ENCODE results near the gene STT3A. TPM values are rescaled to one million over a fixed set of nuclear protein-coding genes. Genes with fewer than 3 reads are reported as not detected.
A peak's percentile ranks its signal among the peaks of the same experiment; 100 is the strongest.

The STT3A gene
- 119 TPM for polyA plus RNA-seq (2013, experiment 1 of 2)
- 120 TPM for polyA plus RNA-seq (2013, experiment 2 of 2)

DNA sequence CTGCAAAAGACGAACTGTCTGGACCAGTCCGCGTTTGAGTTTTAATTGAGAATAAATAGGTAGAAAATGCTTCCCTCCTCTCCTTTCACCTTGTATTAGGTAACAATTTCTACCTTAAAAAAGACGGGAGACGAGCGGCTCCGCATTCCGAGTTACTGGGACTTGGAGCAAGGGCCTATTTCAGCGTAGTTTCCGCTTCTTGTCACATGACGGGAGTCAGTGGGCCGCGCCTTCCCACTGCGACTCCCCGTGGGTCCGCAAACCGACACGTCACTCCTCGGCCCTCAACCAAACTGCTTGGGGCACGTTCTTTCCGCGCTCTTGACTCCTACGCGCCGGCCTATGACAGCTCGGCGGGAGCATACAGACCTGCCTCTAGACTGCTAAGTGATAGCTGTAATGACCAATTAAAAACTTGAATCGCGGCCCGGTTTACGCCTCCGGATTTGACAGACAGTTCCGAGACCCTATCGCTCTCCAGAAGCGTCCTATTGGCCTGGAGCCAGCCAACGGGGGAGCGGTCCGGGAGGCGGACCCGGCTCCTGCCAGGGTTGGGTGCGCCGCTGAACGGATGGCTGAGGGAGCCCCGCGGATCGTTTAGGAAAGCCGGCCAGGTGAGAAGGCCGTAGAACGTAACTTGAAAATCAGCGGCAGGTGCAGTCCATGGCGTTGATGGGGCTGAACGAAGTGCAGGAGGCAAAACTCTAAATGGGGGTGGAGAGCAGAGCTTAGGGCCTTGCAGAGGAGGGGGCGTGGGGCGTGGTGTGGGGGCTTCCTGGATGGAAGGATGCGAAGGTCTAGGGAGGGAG, at the start of gene STT3A:
Gene STT3A (plus strand): TSS at position 548 of the 809 bp plus-strand sequence. CDS start 3,064 bp downstream, outside the sequence.
- H3K9me3 ChIP-seq (ENCODE audit: insufficient read depth, low read depth, low read length): no peaks in the 10 kb centered on the region
- H3K4me1 ChIP-seq (ENCODE audit: insufficient read depth, low read length): peaks cover 5% of the 10 kb centered on the region; the same call in 1 of the 2 replicates
- H3K4me3 ChIP-seq (ENCODE audit: low read length): peak within 1 kb of the TSS; percentile 70
- no peaks in the 10 kb centered on the region for H3K27me3 ChIP-seq (ENCODE audit: insufficient read depth, low read length)
- under 1% methylated on average over 53 of the region's 55 CpGs for WGBS
- H3K9ac ChIP-seq (ENCODE audit: low read depth, low read length): peak within 1 kb of the TSS; percentile 82
- peak within 1 kb of the TSS; percentile 83 for H3K27ac ChIP-seq (ENCODE audit: low read depth, low read length)
- peaks cover 20% of the 10 kb centered on the region for H3K36me3 ChIP-seq (ENCODE audit: insufficient read depth, low read length)

GRCh38 chr11:125550780-125551179, 41.9 kb upstream of the STT3A start:
- Histone ChIP-seq H3K9ac (ENCODE audit: low read depth, low read length) (no peak overlapping the region), H3K9me3 (ENCODE audit: insufficient read depth, low read depth, low read length) (peaks cover 52% of the 10 kb centered on the region), H3K27ac (ENCODE audit: low read depth, low read length) (no peak overlapping the region), H3K4me3 (ENCODE audit: low read length) (no peak overlapping the region), H3K27me3 (ENCODE audit: insufficient read depth, low read length) (no peaks in the 10 kb centered on the region), H3K4me1 (ENCODE audit: insufficient read depth, low read length) (no peaks in the 10 kb centered on the region), H3K36me3 (ENCODE audit: insufficient read depth, low read length) (no peaks in the 10 kb centered on the region)
- WGBS: 100% methylated on average over 1 of the region's 1 CpG

- no peaks in the 10 kb centered on the region for H3K27me3 ChIP-seq (ENCODE audit: insufficient read depth, low read length)
- no peak overlapping the region for H3K9ac ChIP-seq (ENCODE audit: low read depth, low read length)
- peaks cover 47% of the 10 kb centered on the region for H3K9me3 ChIP-seq (ENCODE audit: insufficient read depth, low read depth, low read length)
- no peaks in the 10 kb centered on the region for H3K36me3 ChIP-seq (ENCODE audit: insufficient read depth, low read length)
- H3K4me3 ChIP-seq (ENCODE audit: low read length): no peak overlapping the region
- H3K27ac ChIP-seq (ENCODE audit: low read depth, low read length): no peak overlapping the region
- H3K4me1 ChIP-seq (ENCODE audit: insufficient read depth, low read length): no peaks in the 10 kb centered on the region
- WGBS: 64% methylated on average over 1 of the region's 1 CpG
These were observed 40.8 kb upstream of the STT3A start for GRCh38 chr11:125551835-125552342.

DNA sequence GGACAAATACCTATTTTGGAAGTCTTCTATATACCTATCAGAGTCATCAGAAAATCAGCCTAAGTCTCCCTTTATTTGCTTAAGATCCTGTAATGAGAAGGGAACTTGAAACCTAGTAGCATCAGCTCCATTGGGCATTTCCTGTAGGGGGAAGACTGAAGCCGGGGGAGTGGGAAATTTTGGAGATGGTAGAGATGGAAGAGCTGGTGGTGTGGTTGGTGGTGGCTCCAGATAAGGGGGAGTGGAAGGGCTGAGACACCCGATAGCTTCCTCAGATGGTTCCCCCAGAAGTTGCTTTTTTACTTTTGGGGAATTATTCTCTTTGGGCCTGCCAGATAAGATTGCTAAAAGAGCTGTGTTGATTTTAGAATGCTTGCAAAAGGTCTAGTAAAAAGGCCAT, 39.7 kb upstream of the STT3A start:
- H3K36me3 ChIP-seq (ENCODE audit: insufficient read depth, low read length): no peaks in the 10 kb centered on the region
- H3K9me3 ChIP-seq (ENCODE audit: insufficient read depth, low read depth, low read length): peaks cover 47% of the 10 kb centered on the region
- H3K27ac ChIP-seq (ENCODE audit: low read depth, low read length): no peak overlapping the region
- 96% methylated on average over 2 of the region's 2 CpGs for WGBS
- no peak overlapping the region for H3K9ac ChIP-seq (ENCODE audit: low read depth, low read length)
- no peaks in the 10 kb centered on the region for H3K4me1 ChIP-seq (ENCODE audit: insufficient read depth, low read length)
- H3K4me3 ChIP-seq (ENCODE audit: low read length): no peak overlapping the region
- H3K27me3 ChIP-seq (ENCODE audit: insufficient read depth, low read length): no peaks in the 10 kb centered on the region

DNA sequence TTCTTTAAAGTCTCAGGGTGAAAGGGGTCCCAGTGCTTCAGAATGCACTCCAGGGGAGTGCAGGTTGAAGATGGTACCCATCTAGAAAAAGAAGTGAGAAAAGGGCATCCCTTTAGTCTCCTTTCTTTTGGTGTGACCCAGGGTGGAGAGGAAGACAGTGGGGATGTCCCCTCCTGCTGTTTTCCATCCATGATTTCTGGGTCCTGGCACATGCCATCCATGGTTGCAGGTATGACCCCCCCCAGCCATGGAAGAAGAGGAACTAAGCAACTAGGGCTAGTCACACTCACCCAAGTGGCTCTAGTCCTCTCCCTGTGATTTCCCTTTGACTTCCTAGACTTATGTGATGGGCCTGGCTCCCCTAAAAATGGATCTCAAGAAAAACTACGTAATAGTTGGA, 39.3 kb upstream of the STT3A start:
- H3K9ac ChIP-seq (ENCODE audit: low read depth, low read length): no peak overlapping the region
- no peak overlapping the region for H3K27ac ChIP-seq (ENCODE audit: low read depth, low read length)
- H3K36me3 ChIP-seq (ENCODE audit: insufficient read depth, low read length): no peaks in the 10 kb centered on the region
- H3K4me3 ChIP-seq (ENCODE audit: low read length): no peak overlapping the region
- peaks cover 46% of the 10 kb centered on the region for H3K9me3 ChIP-seq (ENCODE audit: insufficient read depth, low read depth, low read length)
- 96% methylated on average over 1 of the region's 1 CpG for WGBS
- no peaks in the 10 kb centered on the region for H3K27me3 ChIP-seq (ENCODE audit: insufficient read depth, low read length)
- H3K4me1 ChIP-seq (ENCODE audit: insufficient read depth, low read length): no peaks in the 10 kb centered on the region

GRCh38 chr11:125554038-125554437, 38.6 kb upstream of the STT3A start:
- Histone ChIP-seq H3K9me3 (ENCODE audit: insufficient read depth, low read depth, low read length) (peaks cover 44% of the 10 kb centered on the region), H3K27me3 (ENCODE audit: insufficient read depth, low read length) (no peaks in the 10 kb centered on the region), H3K4me3 (ENCODE audit: low read length) (no peak overlapping the region), H3K27ac (ENCODE audit: low read depth, low read length) (no peak overlapping the region), H3K9ac (ENCODE audit: low read depth, low read length) (no peak overlapping the region), H3K4me1 (ENCODE audit: insufficient read depth, low read length) (no peaks in the 10 kb centered on the region), H3K36me3 (ENCODE audit: insufficient read depth, low read length) (no peaks in the 10 kb centered on the region)
- WGBS: 93% methylated on average over 3 of the region's 3 CpGs

DNA sequence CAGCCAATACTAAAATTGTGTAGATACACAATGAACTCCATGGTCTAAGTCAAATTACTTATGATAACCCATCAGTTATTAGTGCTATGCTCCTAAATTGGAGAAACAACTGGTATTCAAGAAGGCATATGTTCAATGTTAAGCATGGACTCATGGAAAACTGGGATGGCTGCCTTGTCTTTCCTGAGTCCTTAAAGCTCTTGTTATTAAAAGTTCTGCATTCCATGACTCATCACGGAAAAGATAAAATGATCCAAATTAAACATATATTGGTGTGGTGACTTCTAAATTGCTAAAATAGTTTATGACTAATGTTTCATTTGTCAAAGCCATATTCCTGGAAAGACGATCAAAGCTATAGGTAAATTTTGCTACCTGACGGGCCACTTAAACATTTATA, 32.8 kb upstream of the STT3A start:
- peaks cover 5% of the 10 kb centered on the region; the same call in 1 of the 2 replicates for H3K9me3 ChIP-seq (ENCODE audit: insufficient read depth, low read depth, low read length)
- H3K9ac ChIP-seq (ENCODE audit: low read depth, low read length): no peak overlapping the region
- no peak overlapping the region for H3K4me3 ChIP-seq (ENCODE audit: low read length)
- H3K36me3 ChIP-seq (ENCODE audit: insufficient read depth, low read length): no peaks in the 10 kb centered on the region
- no peaks in the 10 kb centered on the region for H3K4me1 ChIP-seq (ENCODE audit: insufficient read depth, low read length)
- H3K27me3 ChIP-seq (ENCODE audit: insufficient read depth, low read length): no peaks in the 10 kb centered on the region
- no peak overlapping the region for H3K27ac ChIP-seq (ENCODE audit: low read depth, low read length)
- WGBS: 89% methylated on average over 2 of the region's 3 CpGs

GRCh38 chr11:125561924-125562323, 30.7 kb upstream of the STT3A start:
- H3K9me3 ChIP-seq (ENCODE audit: insufficient read depth, low read depth, low read length): 0 out of 2 replicates have a peak, but pooled peaks cover 5% of the 10 kb centered on the region
- no peaks in the 10 kb centered on the region for H3K4me1 ChIP-seq (ENCODE audit: insufficient read depth, low read length)

GRCh38 chr11:125562430-125562829, 30.2 kb upstream of the STT3A start:
- H3K9me3 ChIP-seq (ENCODE audit: insufficient read depth, low read depth, low read length): 0 out of 2 replicates have a peak, but pooled peaks cover 8% of the 10 kb centered on the region
- no peak overlapping the region for H3K4me3 ChIP-seq (ENCODE audit: low read length)
- no peak overlapping the region for H3K9ac ChIP-seq (ENCODE audit: low read depth, low read length)
- no peaks in the 10 kb centered on the region for H3K36me3 ChIP-seq (ENCODE audit: insufficient read depth, low read length)
- WGBS: 93% methylated on average over 4 of the region's 4 CpGs
- H3K27me3 ChIP-seq (ENCODE audit: insufficient read depth, low read length): no peaks in the 10 kb centered on the region
- H3K4me1 ChIP-seq (ENCODE audit: insufficient read depth, low read length): no peaks in the 10 kb centered on the region
- H3K27ac ChIP-seq (ENCODE audit: low read depth, low read length): no peak overlapping the region

More at GRCh38 chr11:125561924-125562323, 30.7 kb upstream of the STT3A start:
- no peak overlapping the region for H3K27ac ChIP-seq (ENCODE audit: low read depth, low read length)
- 100% methylated on average over 1 of the region's 1 CpG for WGBS
- H3K36me3 ChIP-seq (ENCODE audit: insufficient read depth, low read length): no peaks in the 10 kb centered on the region
- H3K27me3 ChIP-seq (ENCODE audit: insufficient read depth, low read length): no peaks in the 10 kb centered on the region
- no peak overlapping the region for H3K4me3 ChIP-seq (ENCODE audit: low read length)
- H3K9ac ChIP-seq (ENCODE audit: low read depth, low read length): no peak overlapping the region

DNA sequence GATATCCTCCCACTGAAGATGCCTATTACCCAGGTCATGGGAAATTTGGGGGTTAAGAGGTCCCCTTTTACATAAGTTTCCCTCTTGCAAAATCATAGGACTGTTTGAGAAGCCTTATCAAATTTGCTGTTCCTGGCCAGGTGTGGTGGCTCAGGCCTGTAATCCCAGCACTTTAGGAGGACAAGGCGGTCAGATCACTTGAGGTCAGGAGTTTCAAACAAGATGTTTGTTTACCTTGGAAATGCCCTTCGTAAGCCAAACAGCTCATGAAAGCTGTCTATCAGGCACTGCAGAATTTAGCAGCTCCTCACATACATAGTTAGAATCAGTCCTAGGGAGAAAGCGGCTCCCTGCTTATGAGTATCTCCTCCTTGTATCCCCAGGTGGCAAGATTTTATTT, 28.3 kb upstream of the STT3A start:
- H3K36me3 ChIP-seq (ENCODE audit: insufficient read depth, low read length): no peaks in the 10 kb centered on the region
- no peak overlapping the region for H3K9ac ChIP-seq (ENCODE audit: low read depth, low read length)
- no peak overlapping the region for H3K4me3 ChIP-seq (ENCODE audit: low read length)
- no peaks in the 10 kb centered on the region for H3K27me3 ChIP-seq (ENCODE audit: insufficient read depth, low read length)
- 90% methylated on average over 3 of the region's 3 CpGs for WGBS
- H3K4me1 ChIP-seq (ENCODE audit: insufficient read depth, low read length): no peaks in the 10 kb centered on the region
- 0 out of 2 replicates have a peak, but pooled peaks cover 8% of the 10 kb centered on the region for H3K9me3 ChIP-seq (ENCODE audit: insufficient read depth, low read depth, low read length)
- no peak overlapping the region for H3K27ac ChIP-seq (ENCODE audit: low read depth, low read length)

GRCh38 chr11:125566235-125566634, 26.4 kb upstream of the STT3A start:
- Histone ChIP-seq H3K4me3 (ENCODE audit: low read length) (no peak overlapping the region), H3K27me3 (ENCODE audit: insufficient read depth, low read length) (no peaks in the 10 kb centered on the region), H3K9me3 (ENCODE audit: insufficient read depth, low read depth, low read length) (0 out of 2 replicates have a peak, but pooled peaks cover 8% of the 10 kb centered on the region), H3K27ac (ENCODE audit: low read depth, low read length) (no peak overlapping the region), H3K4me1 (ENCODE audit: insufficient read depth, low read length) (peaks cover 4% of the 10 kb centered on the region; the same call in 1 of the 2 replicates), H3K9ac (ENCODE audit: low read depth, low read length) (no peak overlapping the region), H3K36me3 (ENCODE audit: insufficient read depth, low read length) (no peaks in the 10 kb centered on the region)
- WGBS: 97% methylated on average over 4 of the region's 4 CpGs
